GM13977 (cell line): ENCODE measurements around the gene LHFPL2.

Source experiments
- DNase-seq: peaks from one replicate; pipeline ENCODE4 v3.0.0; 2012; ENCODE audit warnings: low spot score
- CTCF ChIP-seq: IDR thresholded peaks from 2 replicates; pipeline ENCODE4 v1.5.1; 2012; ENCODE audit warnings: mild to moderate bottlenecking, control low read depth; ENCODE audit not compliant: insufficient read depth; ENCODE audit errors: extremely low read depth, missing control alignments
- in situ Hi-C: fragments of 300-500 bp; cut with MboI; formaldehyde crosslinking; loops from one replicate; pipeline ENCODE4 v1.12.0; 2022; ENCODE audit warnings: low sequenced_read_pairs, low pct_unique_long_range_greater_than_20kb, mixed read lengths, inconsistent platforms; ENCODE audit not compliant: unreplicated experiment

Gene LHFPL2

GRCh38 chr5:78642701-78643100 lies 5.9 kb downstream of the LHFPL2 start:
- no peak for DNase-seq
- TF ChIP-seq CTCF: no peak
- in situ Hi-C loops: no loop called here

GRCh38 chr5:78640662-78641474 lies 7.7 kb downstream of the LHFPL2 start:
- in situ Hi-C loops: no loop called here
- no peak for TF ChIP-seq CTCF
- no peak for DNase-seq

- in situ Hi-C loops: no loop called here
- TF ChIP-seq CTCF: no peak
- no peak for DNase-seq
Measured at GRCh38 chr5:78639791-78640190, 8.8 kb downstream of the LHFPL2 start.

- in situ Hi-C loops: no loop called here
- no peak for TF ChIP-seq CTCF
- no peak for DNase-seq
Measured at GRCh38 chr5:78638973-78639669, 9.5 kb downstream of the LHFPL2 start.

- DNase-seq: no peak
- in situ Hi-C loops: no loop called here
- no peak for TF ChIP-seq CTCF
Measured at GRCh38 chr5:78638423-78638822, 10.1 kb downstream of the LHFPL2 start.

GRCh38 chr5:78637468-78637867 lies 11.1 kb downstream of the LHFPL2 start:
- TF ChIP-seq CTCF: no peak
- DNase-seq: no peak
- in situ Hi-C loops: no loop called here
